DOHH2 (cell line): ENCODE data around the gene CSF1.

Experiments
- EZH2phosphoT487 ChIP-seq: fragments of 200-600 bp; sonication (generic); IDR thresholded peaks from 2 replicates; pipeline ENCODE4 v1.6.1; 2017; ENCODE audit warnings: borderline replicate concordance, mild to moderate bottlenecking, antibody characterized with exemption, low read length, moderate library complexity, mixed read lengths
- TF ChIP-seq, protein P1 (sequence below): fragments of 200-600 bp; sonication (generic); IDR thresholded peaks from one replicate; pipeline ENCODE4 v1.5.1; 2014; ENCODE audit warnings: antibody characterized with exemption, mild to moderate bottlenecking, low read depth, low read length; ENCODE audit not compliant: poor library complexity, severe bottlenecking

DNA sequence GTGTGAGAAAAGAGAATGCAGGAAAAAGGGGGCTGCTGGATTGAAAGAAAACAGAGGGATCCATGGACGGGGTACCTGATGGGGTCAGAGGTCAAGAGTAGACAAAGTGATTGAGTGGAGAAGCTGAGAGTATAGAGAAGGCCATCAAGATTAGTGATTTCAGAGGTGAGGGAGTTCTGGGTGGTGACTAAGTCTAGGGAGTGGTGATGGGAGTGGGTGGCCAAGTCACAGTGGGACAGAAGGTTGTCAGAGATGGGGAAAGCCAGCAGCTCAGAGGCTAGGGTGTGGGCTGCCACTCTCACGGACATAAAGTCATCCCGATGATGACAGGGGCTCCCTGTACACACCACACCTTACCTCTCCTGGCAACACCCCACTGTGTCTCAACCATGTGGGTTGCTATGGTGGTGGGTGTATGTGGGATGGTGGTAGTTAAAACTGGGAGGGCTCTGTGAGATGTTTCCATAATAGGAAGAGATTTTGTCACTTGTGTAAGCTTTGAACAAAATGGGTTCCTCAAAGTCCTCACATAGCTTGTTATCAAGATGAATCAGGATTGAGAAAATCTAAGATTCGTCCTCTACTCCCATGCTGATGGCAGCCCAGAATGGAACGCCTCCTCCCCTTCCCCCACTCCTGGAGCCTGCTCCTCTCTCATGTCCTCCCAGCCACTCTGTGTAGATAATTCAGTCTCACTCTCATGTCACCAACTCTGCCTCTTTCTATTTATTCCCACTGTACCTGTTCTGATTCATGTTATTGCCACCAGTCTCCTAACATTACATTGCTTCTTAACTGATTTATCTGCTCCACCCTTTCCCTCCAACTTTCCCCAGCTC, 20.3 kb upstream of the CSF1 start:
- TF ChIP-seq, protein P1, sequence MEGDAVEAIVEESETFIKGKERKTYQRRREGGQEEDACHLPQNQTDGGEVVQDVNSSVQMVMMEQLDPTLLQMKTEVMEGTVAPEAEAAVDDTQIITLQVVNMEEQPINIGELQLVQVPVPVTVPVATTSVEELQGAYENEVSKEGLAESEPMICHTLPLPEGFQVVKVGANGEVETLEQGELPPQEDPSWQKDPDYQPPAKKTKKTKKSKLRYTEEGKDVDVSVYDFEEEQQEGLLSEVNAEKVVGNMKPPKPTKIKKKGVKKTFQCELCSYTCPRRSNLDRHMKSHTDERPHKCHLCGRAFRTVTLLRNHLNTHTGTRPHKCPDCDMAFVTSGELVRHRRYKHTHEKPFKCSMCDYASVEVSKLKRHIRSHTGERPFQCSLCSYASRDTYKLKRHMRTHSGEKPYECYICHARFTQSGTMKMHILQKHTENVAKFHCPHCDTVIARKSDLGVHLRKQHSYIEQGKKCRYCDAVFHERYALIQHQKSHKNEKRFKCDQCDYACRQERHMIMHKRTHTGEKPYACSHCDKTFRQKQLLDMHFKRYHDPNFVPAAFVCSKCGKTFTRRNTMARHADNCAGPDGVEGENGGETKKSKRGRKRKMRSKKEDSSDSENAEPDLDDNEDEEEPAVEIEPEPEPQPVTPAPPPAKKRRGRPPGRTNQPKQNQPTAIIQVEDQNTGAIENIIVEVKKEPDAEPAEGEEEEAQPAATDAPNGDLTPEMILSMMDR = no peak
- no peak for TF ChIP-seq EZH2phosphoT487
